IPS-NIHi7 (cell line): ENCODE results near the gene ABCD2.
"Not testable (repeated sequence)": the region's sequence is repeated elsewhere in the genome, so short reads cannot be mapped to it uniquely, and the experiment has no call there.

Experiments
- DNase-seq: peaks from one replicate; pipeline ENCODE4 v3.0.0; 2012; ENCODE audit warnings: mixed read lengths; ENCODE audit errors: extremely low spot score

Gene ABCD2

GRCh38 chr12:39612250-39612649, 7.4 kb downstream of the ABCD2 start:
- DNase-seq, result no peak

GRCh38 chr12:39611818-39612217, 7.8 kb downstream of the ABCD2 start:
- DNase-seq, result no peak

DNA sequence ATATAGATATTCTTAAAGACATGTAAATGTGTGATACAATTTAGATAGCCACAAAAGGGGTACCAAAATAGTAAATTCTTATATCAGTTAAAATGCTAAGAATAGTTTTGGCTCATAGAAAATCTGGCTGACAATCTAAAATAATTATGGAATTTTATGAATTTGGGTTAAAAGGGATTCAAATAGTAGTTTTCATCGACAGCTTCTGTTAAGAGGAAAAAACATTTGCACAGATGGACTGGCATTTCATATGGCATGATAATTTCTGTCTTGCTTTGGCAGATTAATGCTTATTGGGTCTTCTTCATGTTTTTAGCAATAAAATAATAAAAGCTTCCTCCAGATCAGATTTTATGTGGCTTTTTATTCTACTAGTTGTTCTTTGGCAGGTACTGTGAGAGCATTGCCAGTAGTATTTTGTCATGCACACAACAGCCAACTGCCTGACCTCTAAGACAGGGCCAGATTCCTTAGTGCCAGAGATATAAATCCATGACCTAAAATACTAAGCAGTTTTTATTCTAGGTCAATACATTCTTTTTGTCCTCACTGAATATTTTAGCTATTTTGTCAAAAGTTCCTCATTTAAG, 9.1 kb downstream of the ABCD2 start:
- no peak for DNase-seq

DNA sequence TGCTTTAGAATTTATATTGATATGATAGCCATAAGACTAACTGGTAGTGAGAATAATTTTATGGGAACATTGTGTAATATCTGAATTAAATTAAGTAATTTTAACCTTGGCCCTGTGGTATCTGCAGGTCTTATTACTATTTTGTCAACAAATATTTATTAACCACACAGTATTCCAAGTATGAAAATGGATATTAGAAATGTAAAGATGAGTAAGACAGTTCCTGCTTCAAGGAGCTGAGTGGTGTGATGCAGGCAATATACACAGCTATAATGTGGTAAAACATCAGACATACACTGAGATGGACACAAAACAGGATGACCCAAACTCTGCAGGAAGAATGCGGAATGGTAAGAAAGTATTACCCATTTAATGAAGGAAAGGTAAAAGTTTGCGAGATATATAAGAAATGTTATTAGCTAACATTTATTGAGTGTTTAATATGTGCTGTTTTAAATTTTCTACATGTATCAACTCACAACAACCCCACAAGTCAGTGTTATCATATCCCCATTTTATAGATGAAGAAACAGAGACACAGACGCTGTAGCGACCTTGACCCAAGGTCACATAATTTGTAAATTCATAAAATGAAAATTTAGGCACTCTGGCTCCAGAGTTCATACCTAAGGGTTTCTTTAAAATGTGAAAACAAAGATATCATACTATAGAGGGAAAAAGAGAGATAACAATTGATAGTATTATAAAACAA, 12.7 kb downstream of the ABCD2 start:
- no peak for DNase-seq

DNA sequence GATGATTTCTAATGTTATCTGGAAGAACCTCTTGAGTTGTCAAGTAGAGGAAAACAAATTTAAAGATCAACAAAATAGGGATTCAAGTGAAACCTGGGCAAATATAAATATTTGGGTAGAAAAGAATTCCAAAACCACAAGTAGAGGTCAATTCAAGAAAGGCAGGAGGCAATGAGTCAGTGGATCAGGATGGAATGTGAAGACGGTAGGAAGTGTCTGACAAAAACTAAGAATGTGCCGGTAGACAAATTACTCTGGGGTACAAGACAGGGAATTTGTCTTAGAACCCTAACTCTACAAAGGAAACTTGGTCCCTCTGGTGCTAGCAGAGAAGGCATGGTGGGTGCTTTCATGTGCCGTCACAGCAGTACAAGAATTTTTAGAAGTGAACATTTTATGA, 13.6 kb downstream of the ABCD2 start:
- DNase-seq, result no peak

DNA sequence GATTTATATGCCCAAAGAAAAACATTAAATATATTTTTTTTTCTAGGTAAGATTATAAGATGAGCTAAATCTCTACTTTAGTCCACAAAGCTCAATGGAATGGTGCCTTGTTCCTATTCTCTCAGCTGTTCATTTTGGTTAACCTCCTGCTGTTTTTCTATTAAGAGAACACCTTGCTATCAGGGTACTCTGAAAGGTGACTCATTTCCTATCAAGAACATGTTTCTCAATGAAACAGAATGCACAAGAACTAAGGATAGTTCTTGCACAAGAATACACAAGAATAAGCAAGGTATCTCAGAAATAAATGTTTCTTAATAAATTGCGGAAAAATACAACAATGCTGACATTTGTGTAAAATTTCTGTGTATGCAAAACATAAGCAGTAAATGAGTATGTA, 14.1 kb downstream of the ABCD2 start:
- DNase-seq, result no peak

GRCh38 chr12:39603065-39603464, 16.5 kb downstream of the ABCD2 start:
- DNase-seq, result no peak

DNA sequence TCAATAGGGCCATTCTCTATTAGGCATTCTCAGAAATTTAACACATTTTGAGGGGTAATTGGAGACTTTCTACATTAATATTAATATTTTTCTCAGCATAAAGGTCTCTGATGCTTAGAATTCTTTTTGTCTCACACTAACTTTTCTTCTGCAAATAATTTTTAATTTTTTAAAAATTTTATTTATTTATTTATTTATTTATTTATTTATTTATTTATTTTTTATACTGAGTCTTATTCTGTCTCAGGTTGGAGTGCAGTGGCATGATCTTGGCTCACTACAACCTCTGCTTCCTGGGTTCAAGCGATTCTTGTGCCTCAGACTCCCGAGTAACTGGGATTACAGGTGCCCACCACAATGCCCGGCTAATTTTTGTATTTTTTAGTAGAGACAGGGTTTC, 17.7 kb downstream of the ABCD2 start:
- DNase-seq, result not testable (repeated sequence)

- no peak for DNase-seq
Observed at GRCh38 chr12:39595928-39596327, 23.7 kb downstream of the ABCD2 start.

- no peak for DNase-seq
Observed at GRCh38 chr12:39592295-39592694, 27.3 kb downstream of the ABCD2 start.

GRCh38 chr12:39588348-39588747, 31.3 kb downstream of the ABCD2 start:
- no peak for DNase-seq

DNA sequence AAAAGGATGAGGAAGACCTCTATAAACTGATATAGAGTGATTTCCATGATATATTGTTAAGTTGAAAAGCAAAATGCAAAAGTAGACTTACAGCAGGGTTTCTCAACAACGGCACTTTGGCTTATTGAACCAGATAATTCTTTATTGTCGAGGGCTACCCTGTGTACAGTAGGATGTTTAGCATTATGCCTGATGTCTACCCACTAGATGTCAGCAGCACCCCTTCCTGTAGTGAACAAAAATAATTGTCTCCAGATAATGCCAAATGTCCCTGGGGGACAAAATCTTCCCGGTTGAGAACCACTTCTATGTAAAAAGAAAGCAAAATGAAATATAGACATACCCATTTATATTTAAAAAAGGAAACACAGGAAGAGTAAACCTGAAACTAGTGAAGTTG, 32.4 kb downstream of the ABCD2 start:
- no peak for DNase-seq

DNA sequence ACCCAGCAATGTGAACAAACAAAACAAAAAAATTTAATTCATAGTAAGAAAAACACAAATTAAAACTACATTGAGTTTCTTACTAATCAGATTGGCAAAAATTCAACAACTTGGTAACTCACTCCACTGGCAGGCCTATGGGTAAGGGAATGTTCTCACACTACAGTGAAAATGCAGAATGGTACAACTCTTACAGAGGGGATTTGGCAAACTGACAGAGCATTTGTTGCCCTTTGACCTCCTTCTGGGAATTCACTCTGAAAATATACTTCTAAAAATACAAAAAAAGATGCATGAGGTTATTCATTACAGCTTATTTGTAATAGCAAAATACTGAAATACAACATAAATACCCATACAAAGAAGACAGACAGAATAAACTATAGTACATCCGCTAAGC, 32.8 kb downstream of the ABCD2 start:
- DNase-seq, result no peak

- no peak for DNase-seq
Observed at GRCh38 chr12:39581592-39581991, 38.0 kb downstream of the ABCD2 start.

GRCh38 chr12:39575498-39575875, 44.1 kb downstream of the ABCD2 start:
- no peak for DNase-seq

DNA sequence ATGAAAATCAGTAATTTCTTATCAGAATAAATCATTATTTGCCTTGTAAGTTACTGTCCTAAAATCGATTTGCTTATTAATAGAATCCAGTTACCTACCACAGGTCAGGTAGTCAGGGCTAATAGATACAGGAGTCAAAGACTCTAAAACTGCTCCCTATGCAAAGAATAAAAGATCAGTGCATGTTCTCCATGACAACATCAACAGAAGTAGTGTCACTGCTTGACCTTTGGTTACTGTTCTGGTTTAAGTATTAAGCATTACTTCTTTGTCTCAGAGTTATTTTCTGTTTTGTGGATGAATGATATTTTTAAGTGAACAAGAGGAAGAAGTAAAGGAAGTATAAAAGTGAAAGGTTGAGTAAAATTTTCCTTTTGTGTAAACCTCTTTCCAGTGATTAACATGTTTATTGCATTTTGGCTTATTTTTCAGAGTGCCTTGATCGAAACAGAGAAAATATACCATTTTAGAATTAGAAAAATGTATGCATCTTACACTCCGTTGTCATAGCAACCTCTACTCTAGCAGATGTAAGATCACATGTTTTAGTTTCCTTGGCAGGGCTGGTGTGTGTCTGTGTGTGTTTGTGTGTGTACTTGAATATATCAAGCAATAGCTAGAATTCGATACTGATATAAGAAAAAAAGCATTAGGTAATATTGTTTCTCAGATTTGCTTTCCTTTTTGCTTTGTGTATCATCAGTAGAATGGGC, 44.7 kb downstream of the ABCD2 start:
- DNase-seq, result no peak

DNA sequence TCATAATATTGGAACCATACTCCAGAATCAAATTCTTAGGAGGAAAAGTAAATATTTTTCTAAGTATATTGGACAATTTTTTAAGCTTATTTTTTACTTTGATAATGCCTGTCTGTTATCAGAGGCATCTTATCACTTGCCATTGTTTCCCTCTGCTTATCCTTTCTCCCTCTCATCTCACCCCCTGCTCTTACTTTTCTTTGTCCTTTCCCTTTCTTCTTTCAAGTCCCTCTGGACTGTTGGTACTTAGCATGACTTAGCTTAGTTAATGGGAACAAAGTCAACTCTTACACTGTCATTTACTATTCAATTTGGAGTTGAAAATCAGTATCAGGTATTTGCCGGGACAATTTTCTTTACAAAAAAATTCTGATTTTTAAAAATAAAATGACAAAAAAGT, 45.2 kb downstream of the ABCD2 start:
- DNase-seq, result no peak

DNA sequence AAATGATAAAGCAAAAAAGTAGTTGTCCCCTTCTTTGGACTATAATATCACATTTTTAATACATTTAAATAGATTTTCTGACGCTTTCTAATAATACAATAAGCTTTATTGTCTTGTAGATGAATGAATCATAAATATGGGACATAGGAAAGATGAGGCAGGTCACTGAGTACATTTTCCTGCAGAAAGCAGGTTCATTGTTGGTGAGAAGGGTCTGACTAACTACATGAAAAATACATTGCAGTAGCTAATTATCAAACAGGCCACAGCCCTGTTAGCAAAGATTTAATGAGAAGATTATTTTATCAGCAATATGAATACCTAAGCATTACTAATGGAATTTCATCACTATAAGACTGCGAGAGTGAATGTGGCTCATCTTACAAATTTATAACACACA, 45.6 kb downstream of the ABCD2 start:
- DNase-seq, result no peak

- no peak for DNase-seq
Observed at GRCh38 chr12:39572551-39572950, 47.1 kb downstream of the ABCD2 start.

- no peak for DNase-seq
Observed at GRCh38 chr12:39571351-39571750, 48.3 kb downstream of the ABCD2 start.

DNA sequence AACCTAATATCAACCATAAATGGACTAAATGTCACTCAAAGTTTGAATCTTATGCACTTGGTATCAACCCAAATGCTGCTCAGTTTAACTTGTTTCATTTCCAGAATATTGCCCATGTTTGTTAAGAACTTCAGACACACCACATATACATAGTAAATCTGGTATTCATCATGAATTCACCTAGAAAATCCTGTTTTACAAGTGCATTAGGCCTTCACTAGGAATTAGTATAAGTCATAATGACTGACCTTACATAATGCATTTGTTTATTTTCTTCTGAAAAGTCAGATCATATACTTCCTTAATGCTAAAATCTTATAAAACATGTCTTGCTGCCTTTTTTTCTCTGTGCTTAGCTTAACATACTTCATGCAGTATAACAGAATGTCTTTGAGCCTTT, 66.1 kb downstream of the ABCD2 start:
- no peak for DNase-seq

DNA sequence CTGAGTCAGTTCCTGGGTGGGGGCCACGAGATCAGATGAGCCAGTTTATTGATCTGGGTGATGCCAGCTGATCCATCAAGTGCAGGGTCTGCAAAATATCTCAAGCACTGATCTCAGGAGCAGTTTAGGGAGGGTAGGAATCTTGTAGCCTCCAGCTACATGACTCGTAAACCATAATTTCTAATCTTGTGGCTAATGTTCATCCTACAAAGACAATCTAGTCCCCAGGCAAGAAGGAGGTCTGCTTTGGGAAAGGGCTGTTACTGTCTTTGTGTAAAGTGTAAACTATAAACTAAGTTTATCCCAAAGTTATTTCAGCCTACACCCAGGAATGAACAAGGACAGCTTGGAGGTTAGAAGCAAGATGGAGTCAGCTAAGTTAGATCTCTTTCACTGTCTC, 75.4 kb downstream of the ABCD2 start:
- DNase-seq, result not testable (repeated sequence)

- no peak for DNase-seq
Observed at GRCh38 chr12:39541471-39541870, 78.1 kb downstream of the ABCD2 start.
